Tibial artery (tissue), 4 donors: ENCODE measurements around the gene QPRT.
"Not testable (repeated sequence)": the region's sequence is repeated elsewhere in the genome, so short reads cannot be mapped to it uniquely, and the experiment has no call there.

Experiments
- DNase-seq, 2 donors: peaks; one replicate each; pipeline ENCODE4 v3.0.0-alpha.2; 2019
- H3K27ac ChIP-seq, 2 donors: fragments of 200-600 bp; sonication (generic) in 1 of 2; 1 replicate in 1 of 2; 2 replicates in 1 of 2; pipeline ENCODE4 v1.5.1; 2018 to 2019; ENCODE audit warnings: mild to moderate bottlenecking in 1 of 2
- H3K27me3 ChIP-seq, 2 donors: fragments of 200-600 bp; sonication (generic) in 1 of 2; one replicate each; pipeline versions ENCODE4 v1.5.1 to v1.6.0; 2016 to 2019
- H3K36me3 ChIP-seq, 3 donors: fragments of 200-600 bp; sonication (generic) in 2 of 3; one replicate each; pipeline ENCODE4 v1.5.1; 2016 to 2019; ENCODE audit warnings: mild to moderate bottlenecking in 2 of 3
- H3K4me1 ChIP-seq, 4 donors: fragments of 200-600 bp; sonication (generic) in 2 of 4; 1 replicate in 3 of 4; 2 replicates in 1 of 4; pipeline ENCODE4 v1.5.1; 2016 to 2019
- H3K4me3 ChIP-seq, 2 donors: fragments of 200-600 bp; sonication (generic) in 1 of 2; 1 replicate in 1 of 2; 2 replicates in 1 of 2; pipeline ENCODE4 v1.5.1; 2018 to 2019; ENCODE audit warnings: mild to moderate bottlenecking in 2 of 2
- H3K9me3 ChIP-seq, 3 donors: fragments of 200-600 bp; sonication (generic) in 1 of 3; one replicate each; pipeline ENCODE4 v1.5.1; 2016 to 2019
- CTCF ChIP-seq, 2 experiments: fragments of 200-600 bp in 1 of 2; fragments of 450-650 bp in 1 of 2; IDR thresholded peaks; one replicate each; pipeline ENCODE4 v1.5.1; 2017 to 2019; ENCODE audit warnings: antibody characterized with exemption in 2 of 2, mild to moderate bottlenecking in 1 of 2, moderate library complexity in 1 of 2
- intact Hi-C: fragments of 100-400 bp; cut with DNase I; formaldehyde crosslinking; loops from one replicate; pipeline ENCODE4 v1.15.0; 2023; ENCODE audit warnings: low total_unique reads

The QPRT gene

DNA sequence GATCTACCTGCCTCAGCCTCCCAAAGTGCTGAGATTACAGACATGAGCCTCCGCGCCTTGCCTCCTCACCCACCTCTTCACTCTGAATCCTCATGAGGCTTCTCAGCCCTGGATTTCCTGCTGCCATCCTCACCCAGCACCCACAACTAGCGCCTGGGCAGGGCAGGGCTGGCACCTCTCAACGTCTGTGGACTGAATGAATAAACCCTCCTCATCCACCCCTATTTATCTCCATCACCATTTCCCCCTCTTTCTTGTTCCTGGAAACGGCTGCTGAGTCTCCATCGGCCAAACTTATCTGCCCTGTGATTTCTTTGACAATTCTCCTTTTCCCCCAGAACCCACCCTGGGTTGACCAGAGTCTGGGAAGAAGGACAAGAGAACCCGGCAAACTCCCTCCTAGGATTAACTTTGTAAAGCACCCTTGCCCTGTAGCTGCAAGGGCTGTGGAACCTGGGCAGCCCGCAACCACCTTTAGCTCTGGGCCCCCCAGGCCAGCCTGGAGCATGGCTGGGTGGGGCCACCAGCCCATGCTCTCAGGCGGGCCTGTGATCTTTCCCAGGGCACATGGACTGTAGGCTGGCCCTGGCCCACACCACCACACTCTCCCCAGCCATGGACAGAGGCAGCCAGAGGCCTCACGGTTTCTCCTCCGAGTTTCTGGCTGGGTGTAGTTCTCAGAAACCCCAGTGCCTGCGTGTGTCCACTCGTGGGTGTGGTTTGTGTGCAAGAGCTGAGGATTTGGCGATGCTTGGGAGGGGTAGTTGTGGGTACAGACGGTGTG lies 13.5 kb upstream of the QPRT start:
- no peaks in the 10 kb centered on the region for H3K9me3 ChIP-seq
- no peak for TF ChIP-seq CTCF (IDR thresholded peaks at IDR 0.05)
- H3K36me3 ChIP-seq, result no peaks in the 10 kb centered on the region
- H3K4me1 ChIP-seq, result peaks cover 0 to 7% (median 3%) of the 10 kb centered on the region in 4 donors
- intact Hi-C loops, result no loop called here
- peaks cover 0 to 42% of the 10 kb centered on the region in 2 donors for H3K27me3 ChIP-seq
- H3K4me3 ChIP-seq, result no peak overlapping the region
- no peak for DNase-seq
- no peak overlapping the region for H3K27ac ChIP-seq

DNA sequence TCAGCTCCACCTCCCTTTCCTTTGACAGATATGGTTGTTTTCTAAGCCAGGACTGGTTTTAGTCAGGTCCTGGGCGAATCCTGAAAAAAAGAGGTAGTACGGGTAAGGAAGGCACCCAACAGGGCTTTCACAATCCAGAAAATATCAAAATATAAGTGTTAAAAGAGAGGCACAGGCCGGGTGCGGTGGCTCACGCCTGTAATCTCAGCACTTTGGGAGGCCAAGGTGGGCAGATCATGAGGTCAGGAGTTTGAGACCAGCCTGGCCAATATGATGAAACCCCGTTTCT lies 11.7 kb upstream of the QPRT start:
- DNase-seq, H3K36me3 ChIP-seq, H3K9me3 ChIP-seq, H3K4me1 ChIP-seq, H3K4me3 ChIP-seq, intact Hi-C loops, H3K27ac ChIP-seq: not testable (repeated sequence)
- peaks cover 0 to 42% of the 10 kb centered on the region in 2 donors for H3K27me3 ChIP-seq

GRCh38 chr16:29667755-29668154 lies 11.2 kb upstream of the QPRT start:
- H3K27ac ChIP-seq, result no peak overlapping the region
- DNase-seq, result no peak
- H3K27me3 ChIP-seq, result peaks cover 0 to 39% of the 10 kb centered on the region in 2 donors
- no peaks in the 10 kb centered on the region for H3K9me3 ChIP-seq
- no peak overlapping the region for H3K4me3 ChIP-seq
- intact Hi-C loops, result no loop called here
- H3K4me1 ChIP-seq, result peaks cover 0 to 7% (median 3%) of the 10 kb centered on the region in 4 donors
- no peak for TF ChIP-seq CTCF (IDR thresholded peaks at IDR 0.05)
- H3K36me3 ChIP-seq, result no peaks in the 10 kb centered on the region

GRCh38 chr16:29668267-29668666 lies 10.7 kb upstream of the QPRT start:
- intact Hi-C loops, result no loop called here
- Histone ChIP-seq H3K4me3 (no peak overlapping the region), H3K9me3 (no peaks in the 10 kb centered on the region), H3K27me3 (peaks cover 0 to 34% of the 10 kb centered on the region in 2 donors), H3K4me1 (peaks cover 0 to 7% (median 3%) of the 10 kb centered on the region in 4 donors), H3K36me3 (no peaks in the 10 kb centered on the region), H3K27ac (no peak overlapping the region)
- DNase-seq, result no peak
- no peak for TF ChIP-seq CTCF (IDR thresholded peaks at IDR 0.05)

DNA sequence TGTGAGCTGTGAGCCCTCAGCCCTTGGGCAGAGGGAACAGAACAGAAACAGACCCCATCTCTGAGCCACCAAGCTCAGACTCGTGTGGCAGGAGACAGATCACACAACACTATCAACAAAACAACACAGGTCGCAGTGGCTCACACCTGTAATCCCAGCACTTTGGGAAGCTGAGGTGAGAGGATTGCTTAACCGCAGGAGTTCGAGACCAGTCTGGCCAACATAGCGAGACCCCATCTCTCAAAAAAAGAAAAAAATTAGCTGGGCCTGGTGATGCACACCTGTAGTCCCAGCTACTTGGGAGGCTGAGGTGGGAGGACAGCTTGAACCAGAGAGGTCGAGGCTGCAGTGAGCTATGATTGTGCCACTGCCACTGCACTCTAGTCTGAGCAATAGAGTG lies 5.5 kb upstream of the QPRT start:
- H3K4me3 ChIP-seq, result no peak overlapping the region
- no peak overlapping the region for H3K27ac ChIP-seq
- TF ChIP-seq CTCF (IDR thresholded peaks at IDR 0.05), result no peak
- no peaks in the 10 kb centered on the region for H3K36me3 ChIP-seq
- intact Hi-C loops, result no loop called here
- DNase-seq, result no peak
- no peaks in the 10 kb centered on the region for H3K9me3 ChIP-seq
- no peaks in the 10 kb centered on the region for H3K4me1 ChIP-seq
- H3K27me3 ChIP-seq, result no peaks in the 10 kb centered on the region

GRCh38 chr16:29674188-29674587 lies 4.8 kb upstream of the QPRT start:
- Histone ChIP-seq H3K27ac (no peak overlapping the region), H3K9me3 (no peaks in the 10 kb centered on the region), H3K4me1 (peaks cover 0 to 1% (median 0%) of the 10 kb centered on the region in 4 donors), H3K4me3 (no peak overlapping the region), H3K36me3 (no peaks in the 10 kb centered on the region), H3K27me3 (no peaks in the 10 kb centered on the region)
- TF ChIP-seq CTCF (IDR thresholded peaks at IDR 0.05), result no peak
- DNase-seq, result peak in 1 of 2 donors; percentile 26
- intact Hi-C loops, result no loop called here
